ENCODE measurements around the gene MAGEF1. TPM values are rescaled to one million over a fixed set of nuclear protein-coding genes. Genes with fewer than 3 reads are reported as not detected.

The MAGEF1 gene
- total and polyA plus RNA-seq, 9 of the 15 experiments (the other 6 are each of a cell fraction or from before 2014, with no cell fraction given), result 1.5 to 39.1 (median 19.8) TPM

DNA sequence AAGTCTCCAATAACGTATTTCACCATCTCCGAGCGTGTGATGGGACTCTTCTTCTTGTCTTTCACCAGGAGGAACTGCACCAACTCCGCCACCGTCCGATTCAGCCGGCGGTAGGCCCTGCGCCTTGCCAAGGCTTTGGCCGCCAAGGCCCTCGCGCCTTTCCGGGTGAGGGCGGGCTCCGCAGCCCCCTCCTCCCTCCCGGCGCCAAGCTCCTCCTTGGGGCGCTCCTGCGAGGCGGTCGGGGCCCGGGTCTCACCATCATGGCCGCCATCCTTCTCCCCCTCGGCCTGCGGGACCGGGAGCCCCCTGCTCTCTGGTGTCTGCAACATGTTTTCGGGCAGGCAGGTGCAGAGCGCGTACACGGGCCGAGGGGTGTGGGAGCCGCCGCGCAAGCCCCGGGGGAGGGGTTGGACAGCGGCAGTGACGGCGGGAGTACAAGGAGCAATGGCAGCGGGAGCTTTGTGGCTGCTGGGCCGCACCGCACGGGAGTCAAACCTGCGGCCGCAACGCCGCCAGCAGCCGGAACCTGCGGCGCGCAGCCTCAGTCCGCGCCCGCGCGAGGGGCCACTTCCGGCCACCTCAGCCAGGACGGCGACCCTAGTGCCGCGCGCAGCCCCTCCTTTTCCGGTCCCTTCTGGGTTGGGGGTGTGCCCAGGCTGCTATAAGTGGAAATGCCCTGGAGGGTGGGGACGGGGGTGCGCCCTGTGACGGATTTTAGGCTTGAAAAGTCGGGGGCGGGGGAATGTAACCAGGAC lies at the start of gene MAGEF1 (continued):
- TF ChIP-seq, protein P1, sequence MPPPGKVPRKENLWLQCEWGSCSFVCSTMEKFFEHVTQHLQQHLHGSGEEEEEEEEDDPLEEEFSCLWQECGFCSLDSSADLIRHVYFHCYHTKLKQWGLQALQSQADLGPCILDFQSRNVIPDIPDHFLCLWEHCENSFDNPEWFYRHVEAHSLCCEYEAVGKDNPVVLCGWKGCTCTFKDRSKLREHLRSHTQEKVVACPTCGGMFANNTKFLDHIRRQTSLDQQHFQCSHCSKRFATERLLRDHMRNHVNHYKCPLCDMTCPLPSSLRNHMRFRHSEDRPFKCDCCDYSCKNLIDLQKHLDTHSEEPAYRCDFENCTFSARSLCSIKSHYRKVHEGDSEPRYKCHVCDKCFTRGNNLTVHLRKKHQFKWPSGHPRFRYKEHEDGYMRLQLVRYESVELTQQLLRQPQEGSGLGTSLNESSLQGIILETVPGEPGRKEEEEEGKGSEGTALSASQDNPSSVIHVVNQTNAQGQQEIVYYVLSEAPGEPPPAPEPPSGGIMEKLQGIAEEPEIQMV (tag; conservative IDR thresholded peaks at IDR 0.05; ENCODE audit: low read depth), result no peak
- TF ChIP-seq FOXK1 (CRISPR knock-in tag; IDR thresholded peaks at IDR 0.05; ENCODE audit: borderline replicate concordance), result 0 out of 2 replicates have a peak, but pooled peaks have one; percentile 17
- TF ChIP-seq BHLHE40 (IDR thresholded peaks at IDR 0.05; ENCODE audit: low read length), result peak; percentile 68
- TF ChIP-seq, protein P2, sequence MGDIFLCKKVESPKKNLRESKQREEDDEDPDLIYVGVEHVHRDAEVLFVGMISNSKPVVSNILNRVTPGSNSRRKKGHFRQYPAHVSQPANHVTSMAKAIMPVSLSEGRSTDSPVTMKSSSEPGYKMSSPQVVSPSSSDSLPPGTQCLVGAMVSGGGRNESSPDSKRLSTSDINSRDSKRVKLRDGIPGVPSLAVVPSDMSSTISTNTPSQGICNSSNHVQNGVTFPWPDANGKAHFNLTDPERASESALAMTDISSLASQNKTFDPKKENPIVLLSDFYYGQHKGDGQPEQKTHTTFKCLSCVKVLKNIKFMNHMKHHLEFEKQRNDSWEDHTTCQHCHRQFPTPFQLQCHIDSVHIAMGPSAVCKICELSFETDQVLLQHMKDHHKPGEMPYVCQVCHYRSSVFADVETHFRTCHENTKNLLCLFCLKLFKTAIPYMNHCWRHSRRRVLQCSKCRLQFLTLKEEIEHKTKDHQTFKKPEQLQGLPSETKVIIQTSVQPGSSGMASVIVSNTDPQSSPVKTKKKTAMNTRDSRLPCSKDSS (IDR thresholded peaks at IDR 0.05; ENCODE audit: low read depth, partially characterized antibody), result no peak
- TF ChIP-seq EHMT2 (IDR thresholded peaks at IDR 0.05), result no peak
- TF ChIP-seq ZNF354B (CRISPR knock-in tag; IDR thresholded peaks at IDR 0.05), result no peak
- peak; percentile 82; the same call in 1 of the 2 replicates for TF ChIP-seq NFRKB (IDR thresholded peaks at IDR 0.05; ENCODE audit: low read depth)
- TF ChIP-seq ZNF197 (CRISPR knock-in tag; IDR thresholded peaks at IDR 0.05; ENCODE audit: low read depth), result no peak
- TF ChIP-seq, protein P3, sequence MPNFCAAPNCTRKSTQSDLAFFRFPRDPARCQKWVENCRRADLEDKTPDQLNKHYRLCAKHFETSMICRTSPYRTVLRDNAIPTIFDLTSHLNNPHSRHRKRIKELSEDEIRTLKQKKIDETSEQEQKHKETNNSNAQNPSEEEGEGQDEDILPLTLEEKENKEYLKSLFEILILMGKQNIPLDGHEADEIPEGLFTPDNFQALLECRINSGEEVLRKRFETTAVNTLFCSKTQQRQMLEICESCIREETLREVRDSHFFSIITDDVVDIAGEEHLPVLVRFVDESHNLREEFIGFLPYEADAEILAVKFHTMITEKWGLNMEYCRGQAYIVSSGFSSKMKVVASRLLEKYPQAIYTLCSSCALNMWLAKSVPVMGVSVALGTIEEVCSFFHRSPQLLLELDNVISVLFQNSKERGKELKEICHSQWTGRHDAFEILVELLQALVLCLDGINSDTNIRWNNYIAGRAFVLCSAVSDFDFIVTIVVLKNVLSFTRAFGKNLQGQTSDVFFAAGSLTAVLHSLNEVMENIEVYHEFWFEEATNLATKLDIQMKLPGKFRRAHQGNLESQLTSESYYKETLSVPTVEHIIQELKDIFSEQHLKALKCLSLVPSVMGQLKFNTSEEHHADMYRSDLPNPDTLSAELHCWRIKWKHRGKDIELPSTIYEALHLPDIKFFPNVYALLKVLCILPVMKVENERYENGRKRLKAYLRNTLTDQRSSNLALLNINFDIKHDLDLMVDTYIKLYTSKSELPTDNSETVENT (CRISPR knock-in tag; IDR thresholded peaks at IDR 0.05), result peak; percentile 75; the same call in 1 of the 2 replicates
- TF ChIP-seq SMARCE1 (IDR thresholded peaks at IDR 0.05), result no peak
- TF ChIP-seq DPF2 (IDR thresholded peaks at IDR 0.05), result no peak
- no peak for TF ChIP-seq SREBF1 (IDR thresholded peaks at IDR 0.05; ENCODE audit: borderline replicate concordance, low read depth, low read length)
- TF ChIP-seq, protein P4, sequence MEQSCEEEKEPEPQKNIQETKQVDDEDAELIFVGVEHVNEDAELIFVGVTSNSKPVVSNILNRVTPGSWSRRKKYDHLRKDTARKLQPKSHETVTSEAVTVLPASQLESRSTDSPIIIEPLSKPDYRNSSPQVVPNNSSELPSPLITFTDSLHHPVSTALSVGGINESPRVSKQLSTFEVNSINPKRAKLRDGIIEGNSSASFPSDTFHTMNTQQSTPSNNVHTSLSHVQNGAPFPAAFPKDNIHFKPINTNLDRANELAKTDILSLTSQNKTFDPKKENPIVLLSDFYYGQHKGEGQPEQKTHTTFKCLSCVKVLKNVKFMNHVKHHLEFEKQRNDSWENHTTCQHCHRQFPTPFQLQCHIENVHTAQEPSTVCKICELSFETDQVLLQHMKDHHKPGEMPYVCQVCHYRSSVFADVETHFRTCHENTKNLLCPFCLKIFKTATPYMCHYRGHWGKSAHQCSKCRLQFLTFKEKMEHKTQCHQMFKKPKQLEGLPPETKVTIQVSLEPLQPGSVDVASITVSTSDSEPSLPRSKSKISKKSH (CRISPR knock-in tag; IDR thresholded peaks at IDR 0.05), result no peak
- TF ChIP-seq HDAC2 (IDR thresholded peaks at IDR 0.05), result 0 out of 2 replicates have a peak, but pooled peaks have one; percentile 46
- peak; percentile 18 to 80; a peak in 2 of 4 replicates for TF ChIP-seq NONO (IDR thresholded peaks at IDR 0.05; ENCODE audit: low read depth in 2 of 2, low read length in 1 of 2)
- TF ChIP-seq ARNT (IDR thresholded peaks at IDR 0.05), result no peak
- no peak for TF ChIP-seq TAF15 (IDR thresholded peaks at IDR 0.05; ENCODE audit: low read depth, low read length)
- no peak for TF ChIP-seq SIRT6 (IDR thresholded peaks at IDR 0.05; ENCODE audit: low read depth, low read length)
- peak; percentile 95 for TF ChIP-seq GABPA (tag; conservative IDR thresholded peaks at IDR 0.05; ENCODE audit: low read depth)
- TF ChIP-seq ZNF668 (CRISPR knock-in tag; IDR thresholded peaks at IDR 0.05), result no peak
- TF ChIP-seq ZNF232 (CRISPR knock-in tag; IDR thresholded peaks at IDR 0.05), result peak; percentile 9; the same call in 1 of the 2 replicates
- TF ChIP-seq ZKSCAN3 (CRISPR knock-in tag; IDR thresholded peaks at IDR 0.05), result no peak
